HG02943 (cell line): ENCODE results near the gene PARM1.

Source experiments
- ATAC-seq: cut with Tn5 transposase; IDR thresholded peaks from one replicate; pipeline ENCODE4 v1.9.1; 2021; ENCODE audit warnings: mild to moderate bottlenecking, low read depth, moderate library complexity; ENCODE audit not compliant: unreplicated experiment

The PARM1 gene

GRCh38 chr4:74932832-74933561 is at the start of gene PARM1:
Gene PARM1, plus strand, starts transcription at chr4:74933116. Its CDS starts 212 bp downstream, at chr4:74933328.
- peak; percentile 71 for ATAC-seq

- no peak for ATAC-seq
Observed at GRCh38 chr4:74884266-74884665, 48.6 kb upstream of the PARM1 start.

GRCh38 chr4:74886484-74886883 is 46.4 kb upstream of the PARM1 start:
- no peak for ATAC-seq

- no peak for ATAC-seq
Observed at GRCh38 chr4:74890341-74890740, 42.6 kb upstream of the PARM1 start.

GRCh38 chr4:74891037-74891436 is 41.9 kb upstream of the PARM1 start:
- no peak for ATAC-seq

GRCh38 chr4:74893171-74893570 is 39.7 kb upstream of the PARM1 start:
- ATAC-seq, result no peak

GRCh38 chr4:74896595-74896994 is 36.3 kb upstream of the PARM1 start:
- ATAC-seq, result no peak

- no peak for ATAC-seq
Observed at GRCh38 chr4:74897386-74897785, 35.5 kb upstream of the PARM1 start.

- ATAC-seq, result no peak
Observed at GRCh38 chr4:74900862-74901261, 32.1 kb upstream of the PARM1 start.

GRCh38 chr4:74904509-74905065 is 28.3 kb upstream of the PARM1 start:
- ATAC-seq, result no peak

- ATAC-seq, result no peak
Observed at GRCh38 chr4:74906771-74907170, 26.1 kb upstream of the PARM1 start.

- ATAC-seq, result no peak
Observed at GRCh38 chr4:74919783-74920182, 13.1 kb upstream of the PARM1 start.

GRCh38 chr4:74920704-74921103 is 12.2 kb upstream of the PARM1 start:
- ATAC-seq, result no peak

- ATAC-seq, result no peak
Observed at GRCh38 chr4:74921490-74921889, 11.4 kb upstream of the PARM1 start.

- ATAC-seq, result no peak
Observed at GRCh38 chr4:74926007-74926406, 6.9 kb upstream of the PARM1 start.

GRCh38 chr4:74930162-74930561 is 2.8 kb upstream of the PARM1 start:
- no peak for ATAC-seq

- no peak for ATAC-seq
Observed at GRCh38 chr4:74931376-74931775, 1.5 kb upstream of the PARM1 start.

GRCh38 chr4:74932010-74932409 is 906 bp upstream of the PARM1 start:
- no peak for ATAC-seq

- ATAC-seq, result no peak
Observed at GRCh38 chr4:74933562-74934015, 673 bp downstream of the PARM1 start.

GRCh38 chr4:74934016-74934831 is 1.3 kb downstream of the PARM1 start:
- ATAC-seq, result no peak

- no peak for ATAC-seq
Observed at GRCh38 chr4:74934888-74935287, 2.0 kb downstream of the PARM1 start.
